ENCODE results near the gene C9.

Gene C9

GRCh38 chr5:39384271-39384670 is 20.0 kb upstream of the C9 start:
- no peak for DNase-seq (ENCODE audit: extremely low read depth, low read depth)
- TF ChIP-seq, protein P1, sequence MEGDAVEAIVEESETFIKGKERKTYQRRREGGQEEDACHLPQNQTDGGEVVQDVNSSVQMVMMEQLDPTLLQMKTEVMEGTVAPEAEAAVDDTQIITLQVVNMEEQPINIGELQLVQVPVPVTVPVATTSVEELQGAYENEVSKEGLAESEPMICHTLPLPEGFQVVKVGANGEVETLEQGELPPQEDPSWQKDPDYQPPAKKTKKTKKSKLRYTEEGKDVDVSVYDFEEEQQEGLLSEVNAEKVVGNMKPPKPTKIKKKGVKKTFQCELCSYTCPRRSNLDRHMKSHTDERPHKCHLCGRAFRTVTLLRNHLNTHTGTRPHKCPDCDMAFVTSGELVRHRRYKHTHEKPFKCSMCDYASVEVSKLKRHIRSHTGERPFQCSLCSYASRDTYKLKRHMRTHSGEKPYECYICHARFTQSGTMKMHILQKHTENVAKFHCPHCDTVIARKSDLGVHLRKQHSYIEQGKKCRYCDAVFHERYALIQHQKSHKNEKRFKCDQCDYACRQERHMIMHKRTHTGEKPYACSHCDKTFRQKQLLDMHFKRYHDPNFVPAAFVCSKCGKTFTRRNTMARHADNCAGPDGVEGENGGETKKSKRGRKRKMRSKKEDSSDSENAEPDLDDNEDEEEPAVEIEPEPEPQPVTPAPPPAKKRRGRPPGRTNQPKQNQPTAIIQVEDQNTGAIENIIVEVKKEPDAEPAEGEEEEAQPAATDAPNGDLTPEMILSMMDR (IDR thresholded peaks at IDR 0.05; ENCODE audit: low read depth, low read length): no peak

GRCh38 chr5:39381376-39381775 is 17.1 kb upstream of the C9 start:
- TF ChIP-seq, protein P1 (IDR thresholded peaks at IDR 0.05; ENCODE audit: low read depth, low read length): no peak
- DNase-seq (ENCODE audit: extremely low read depth, low read depth): no peak

DNA sequence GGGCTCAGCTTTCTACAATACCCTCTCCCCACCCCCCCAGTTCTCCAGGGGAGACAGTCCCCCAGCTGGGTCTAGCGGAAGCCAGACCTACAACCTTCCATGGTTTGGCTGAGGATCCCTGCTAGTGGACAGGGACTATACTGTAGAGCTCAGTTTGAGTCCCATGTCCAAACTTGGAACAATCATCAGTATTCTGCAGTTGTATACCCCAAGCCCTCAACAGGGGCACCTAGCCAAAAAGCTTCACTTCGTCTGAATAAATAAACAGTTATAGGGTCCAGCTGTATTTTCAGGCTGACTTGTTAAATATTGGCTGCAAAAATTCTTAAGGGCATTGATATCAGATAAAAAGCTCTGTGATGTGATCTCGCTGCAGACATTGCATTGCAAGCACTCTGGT is 15.4 kb upstream of the C9 start:
- TF ChIP-seq, protein P1 (IDR thresholded peaks at IDR 0.05; ENCODE audit: low read depth, low read length): no peak
- no peak for DNase-seq (ENCODE audit: extremely low read depth, low read depth)

DNA sequence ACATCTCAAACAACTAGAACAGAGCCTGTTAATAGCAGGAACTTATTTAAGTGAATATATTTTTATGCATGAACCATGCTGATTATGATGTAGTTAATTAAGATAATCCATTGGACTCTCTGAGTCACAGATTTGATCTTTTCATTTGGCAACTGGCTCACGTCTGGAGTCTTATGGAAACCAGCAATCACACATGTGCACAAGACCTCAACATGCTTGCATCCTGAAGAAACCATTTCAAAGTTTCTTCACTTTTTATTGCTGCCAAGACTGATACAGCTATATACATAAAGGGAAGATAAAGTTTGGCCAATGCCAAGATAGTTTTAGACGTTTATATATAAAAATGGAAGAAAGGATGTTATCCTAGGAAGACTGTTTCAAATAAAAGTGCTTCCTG is 13.3 kb upstream of the C9 start:
- no peak for DNase-seq (ENCODE audit: extremely low read depth, low read depth)
- TF ChIP-seq, protein P1 (IDR thresholded peaks at IDR 0.05; ENCODE audit: low read depth, low read length): no peak

DNA sequence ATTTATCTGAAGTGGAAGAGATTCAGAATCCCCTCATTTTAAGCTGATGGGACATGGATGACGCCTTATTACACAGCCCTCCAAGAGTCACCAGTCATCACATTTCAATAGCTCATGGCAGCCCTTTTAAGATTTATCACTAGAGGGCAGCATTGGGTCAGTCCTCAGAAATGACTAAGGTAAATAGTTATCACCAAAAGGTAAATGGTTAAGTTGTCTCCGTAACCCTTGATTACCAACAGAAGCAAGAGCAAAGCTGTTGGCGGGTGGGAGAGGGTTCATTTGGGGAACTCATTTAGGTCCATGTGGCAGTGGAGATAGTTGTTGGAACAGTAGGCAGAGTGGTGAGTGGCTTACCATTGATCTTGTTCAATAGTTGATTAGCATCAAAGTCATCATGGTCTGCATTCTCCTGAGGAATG is 12.0 kb upstream of the C9 start:
- TF ChIP-seq, protein P1 (IDR thresholded peaks at IDR 0.05; ENCODE audit: low read depth, low read length): peak; percentile 66
- no peak for DNase-seq (ENCODE audit: extremely low read depth, low read depth)

DNA sequence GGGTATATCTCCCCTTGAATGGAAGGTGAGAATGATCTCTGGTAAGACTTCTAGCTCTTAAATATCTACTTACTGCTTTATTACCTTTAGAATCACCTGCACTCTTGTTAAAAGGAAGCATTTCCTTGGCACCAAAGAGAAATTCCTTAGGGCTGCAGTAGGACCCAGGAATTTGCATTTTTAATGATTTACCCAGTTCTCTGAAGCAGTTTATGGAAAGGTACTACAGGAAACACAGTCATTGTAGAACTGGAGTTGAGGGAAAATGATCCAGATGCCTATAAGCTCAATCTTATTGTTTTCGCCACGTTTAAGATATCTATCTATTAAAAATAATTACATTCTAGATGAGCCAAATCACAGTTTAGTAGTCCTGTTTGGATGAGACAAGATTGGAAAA is 9.5 kb upstream of the C9 start:
- TF ChIP-seq, protein P1 (IDR thresholded peaks at IDR 0.05; ENCODE audit: low read depth, low read length): no peak
- no peak for DNase-seq (ENCODE audit: extremely low read depth, low read depth)

DNA sequence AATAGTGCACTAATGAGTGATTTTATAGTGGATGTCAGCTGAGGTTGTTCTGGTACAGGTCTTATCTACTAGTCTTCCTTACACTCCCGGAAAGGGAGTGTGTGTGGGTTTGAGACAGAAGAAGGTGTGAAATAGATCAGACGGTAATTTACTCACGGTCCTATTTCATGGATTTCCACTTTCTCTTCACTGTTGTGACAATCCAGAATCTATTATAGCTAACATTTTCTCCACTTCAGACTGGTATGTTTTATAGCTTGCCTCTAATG is 7.0 kb upstream of the C9 start:
- TF ChIP-seq, protein P1 (IDR thresholded peaks at IDR 0.05; ENCODE audit: low read depth, low read length): no peak
- no peak for DNase-seq (ENCODE audit: extremely low read depth, low read depth)
